SK-N-SH treated with all-trans-retinoic acid at 6 μM for 48 hours (cell line): ENCODE results near the gene TCL1A.

Experiments used
- ARNTL ChIP-seq: fragments of 450-650 bp; formaldehyde crosslinking; IDR thresholded peaks from 2 replicates; pipeline ENCODE4 v1.5.0; 2020; ENCODE audit warnings: low read depth, mild to moderate bottlenecking, moderate library complexity, borderline replicate concordance
- ISL1 ChIP-seq: fragments of 250-450 bp; sonication (Bioruptor Pico); IDR thresholded peaks from 2 replicates; pipeline ENCODE4 v2.1.2; 2022; ENCODE audit warnings: mild to moderate bottlenecking, moderate library complexity
- PATZ1 ChIP-seq: fragments of 250-450 bp; sonication (Bioruptor Pico); IDR thresholded peaks from 2 replicates; pipeline ENCODE4 v1.8.0; 2020; ENCODE audit warnings: mild to moderate bottlenecking, moderate library complexity, borderline replicate concordance
- POU6F1 ChIP-seq: fragments of 250-450 bp; sonication (Bioruptor Pico); IDR thresholded peaks from 2 replicates; pipeline ENCODE4 v1.8.0; 2021; ENCODE audit warnings: low read depth, mild to moderate bottlenecking, moderate library complexity, borderline replicate concordance
- PPARA ChIP-seq: fragments of 250-450 bp; sonication (Bioruptor Pico); IDR thresholded peaks from 2 replicates; pipeline ENCODE4 v1.5.0; 2020; ENCODE audit warnings: mild to moderate bottlenecking, borderline replicate concordance
- RARB ChIP-seq: fragments of 250-450 bp; sonication (Bioruptor Pico); IDR thresholded peaks from 2 replicates; pipeline ENCODE4 v1.8.0; 2021; ENCODE audit warnings: mild to moderate bottlenecking, moderate library complexity
- TOX ChIP-seq: fragments of 250-450 bp; sonication (Bioruptor Pico); IDR thresholded peaks from 2 replicates; pipeline ENCODE4 v1.8.0; 2021; ENCODE audit warnings: mild to moderate bottlenecking, moderate library complexity, borderline replicate concordance
- TSHZ2 ChIP-seq: fragments of 250-450 bp; sonication (Bioruptor Pico); IDR thresholded peaks from 2 replicates; pipeline ENCODE4 v1.5.0; 2020; ENCODE audit warnings: mild to moderate bottlenecking, moderate library complexity
- ZC3H10 ChIP-seq: fragments of 250-450 bp; sonication (Bioruptor Pico); IDR thresholded peaks from 2 replicates; pipeline ENCODE4 v1.5.1; 2021; ENCODE audit warnings: mild to moderate bottlenecking, moderate library complexity
- ZFP3 ChIP-seq: fragments of 250-450 bp; sonication (Bioruptor Pico); IDR thresholded peaks from 2 replicates; pipeline ENCODE4 v1.5.0; 2020; ENCODE audit warnings: mild to moderate bottlenecking, moderate library complexity
- ZFP30 ChIP-seq: fragments of 450-650 bp; formaldehyde crosslinking; IDR thresholded peaks from 2 replicates; pipeline ENCODE4 v1.5.0; 2022; ENCODE audit warnings: mild to moderate bottlenecking, moderate library complexity
- ZNF565 ChIP-seq: fragments of 450-650 bp; formaldehyde crosslinking; conservative IDR thresholded peaks from 2 replicates; pipeline ENCODE4 v1.5.0; 2020; ENCODE audit warnings: low read depth, mild to moderate bottlenecking, moderate library complexity
- ZNF8 ChIP-seq: fragments of 450-650 bp; formaldehyde crosslinking; IDR thresholded peaks from 2 replicates; pipeline ENCODE4 v1.5.0; 2020; ENCODE audit warnings: mild to moderate bottlenecking, moderate library complexity

GRCh38 chr14:95739356-95739755, 25.4 kb upstream of the TCL1A start:
- TF ChIP-seq POU6F1 (CRISPR knock-in tag) (no peak), ZNF565 (no peak), PPARA (CRISPR knock-in tag) (no peak), ARNTL (CRISPR knock-in tag) (no peak), ZNF8 (CRISPR knock-in tag) (no peak), ISL1 (CRISPR knock-in tag) (no peak), ZFP3 (CRISPR knock-in tag) (no peak), RARB (CRISPR knock-in tag) (no peak), TSHZ2 (CRISPR knock-in tag) (no peak), ZC3H10 (CRISPR knock-in tag) (no peak), PATZ1 (no peak), TOX (no peak), ZFP30 (CRISPR knock-in tag) (no peak)
